Endothelial cell of umbilical vein (primary cell): Measurements from ENCODE around the gene SIRPB1. TPM values are rescaled to one million over a fixed set of nuclear protein-coding genes. Genes with fewer than 3 reads are reported as not detected.

Source experiments
- BruUV-seq: library from RNA; stranded (reverse); fragments of 400-500 nt; replicated peaks from 2 replicates; lab custom pipeline; 2021; lab: Mats Ljungman, UMichigan
- CTCF ChIA-PET: fragments of 300-600, 350-600 bp; sonication (Branson Sonifier 250); formaldehyde crosslinking; loops from one replicate; lab custom pipeline; 2021; ENCODE audit warnings: antibody characterized with exemption, inconsistent platforms; lab: Charles Lee
- POLR2A ChIA-PET: fragments of 300-600, 350-600 bp; sonication (Branson Sonifier 250); formaldehyde crosslinking; loops from one replicate; lab custom pipeline; 2021; ENCODE audit warnings: antibody characterized with exemption, inconsistent platforms; lab: Charles Lee
- DNase-seq: peaks from one replicate; pipeline ENCODE4 v3.0.0-alpha.2; 2011; ENCODE audit warnings: low read depth, low spot score
- FAIRE-seq: peaks from 2 replicates; lab custom pipeline; 2011; peaks lifted over from hg19 to GRCh38; lab: Jason Lieb, UNC
- H2AFZ ChIP-seq: 2 replicates; pipeline ENCODE4 v1.6.0; 2012; ENCODE audit warnings: low read depth, low read length, control low read depth, inconsistent platforms
- H3K27ac ChIP-seq: 2 replicates; pipeline ENCODE4 v1.5.1; 2011; ENCODE audit warnings: low read depth, mild to moderate bottlenecking, control low read depth, low read length, moderate library complexity; ENCODE audit not compliant: insufficient read depth
- H3K27me3 ChIP-seq, 2 experiments: 2 replicates each; pipeline versions ENCODE4 v1.6.0 to v1.6.1; 2011; ENCODE audit warnings: low read length in 2 of 2, mixed read lengths in 1 of 2; ENCODE audit not compliant: control insufficient read depth in 2 of 2, insufficient read depth in 2 of 2
- H3K36me3 ChIP-seq, 2 experiments: 2 replicates in 1 of 2; 3 replicates in 1 of 2; pipeline ENCODE4 v1.5.1; 2011; ENCODE audit warnings: low read length in 2 of 2, mild to moderate bottlenecking in 1 of 2, moderate library complexity in 1 of 2; ENCODE audit not compliant: control insufficient read depth in 2 of 2, insufficient read depth in 2 of 2; ENCODE audit errors: extremely low read depth in 1 of 2
- H3K4me1 ChIP-seq: 3 replicates; pipeline ENCODE4 v1.5.1; 2011; ENCODE audit warnings: mild to moderate bottlenecking, low read length; ENCODE audit not compliant: control insufficient read depth, insufficient read depth; ENCODE audit errors: extremely low read depth
- H3K4me2 ChIP-seq: 2 replicates; pipeline ENCODE4 v1.6.1; 2011; ENCODE audit warnings: low read length, control low read depth, mixed read lengths; ENCODE audit not compliant: insufficient read depth
- H3K4me3 ChIP-seq, 3 experiments: fragments of 200-600 bp in 1 of 3; sonication (generic), shearing (Covaris generic) in 1 of 3; replicated peaks in 1 of 3; 2 replicates each; pipeline ENCODE4 v1.5.1; 2011 to 2016; ENCODE audit warnings: control low read depth in 3 of 3, low read length in 3 of 3, mild to moderate bottlenecking in 2 of 3, inconsistent platforms in 1 of 3, low read depth in 1 of 3, moderate library complexity in 1 of 3; ENCODE audit not compliant: insufficient read depth in 1 of 3
- H3K79me2 ChIP-seq: 2 replicates; pipeline ENCODE4 v1.6.0; 2012; ENCODE audit warnings: low read length, inconsistent platforms; ENCODE audit not compliant: control insufficient read depth, insufficient read depth
- H3K9ac ChIP-seq: replicated peaks from 2 replicates; pipeline ENCODE3; 2011; ENCODE audit warnings: low read length, control low read depth; ENCODE audit not compliant: insufficient read depth; ENCODE audit errors: extremely low read depth
- H3K9me1 ChIP-seq: replicated peaks from 3 replicates; pipeline ENCODE4 v1.6.0; 2011; ENCODE audit warnings: mild to moderate bottlenecking, low read length; ENCODE audit not compliant: control insufficient read depth, insufficient read depth; ENCODE audit errors: extremely low read depth
- H3K9me3 ChIP-seq: replicated peaks from 2 replicates; pipeline ENCODE4 v1.5.1; 2012; ENCODE audit warnings: low read length, inconsistent platforms; ENCODE audit not compliant: control insufficient read depth, insufficient read depth
- H4K20me1 ChIP-seq: replicated peaks from 2 replicates; pipeline ENCODE3; 2011; ENCODE audit warnings: mild to moderate bottlenecking, low read length; ENCODE audit not compliant: control insufficient read depth, insufficient read depth; ENCODE audit errors: extremely low read depth
- CTCF ChIP-seq, 2 donors: IDR thresholded peaks; 1 replicate in 1 of 2; 2 replicates in 1 of 2; pipeline ENCODE4 v1.5.1; 2011; ENCODE audit warnings: low read length in 2 of 2, mild to moderate bottlenecking in 2 of 2, moderate library complexity in 2 of 2, control low read depth in 1 of 2, inconsistent platforms in 1 of 2, low read depth in 1 of 2; ENCODE audit not compliant: insufficient read depth in 1 of 2; ENCODE audit errors: extremely low read depth in 1 of 2
- EZH2 ChIP-seq: IDR thresholded peaks from 2 replicates; pipeline ENCODE4 v1.6.1; 2012; ENCODE audit warnings: borderline replicate concordance, low read depth, mild to moderate bottlenecking, moderate library complexity, low read length, inconsistent platforms; ENCODE audit not compliant: severe bottlenecking
- FOS ChIP-seq: IDR thresholded peaks from 2 replicates; pipeline ENCODE4 v1.6.1; 2011; ENCODE audit warnings: mild to moderate bottlenecking, low read length, moderate library complexity, borderline replicate concordance; ENCODE audit not compliant: insufficient read depth
- GATA2 ChIP-seq: IDR thresholded peaks from 2 replicates; pipeline ENCODE4 v1.7.0; 2011; ENCODE audit warnings: low read depth, mild to moderate bottlenecking, moderate library complexity, mixed read lengths, low read length; ENCODE audit not compliant: insufficient read length, insufficient read depth
- JUN ChIP-seq: IDR thresholded peaks from 2 replicates; pipeline ENCODE4 v1.6.1; 2011; ENCODE audit warnings: borderline replicate concordance, low read depth; ENCODE audit not compliant: insufficient read length, insufficient read depth
- MAX ChIP-seq: IDR thresholded peaks from 2 replicates; pipeline ENCODE4 v1.6.1; 2011; ENCODE audit not compliant: insufficient read depth, insufficient read length
- MYC ChIP-seq: IDR thresholded peaks from one replicate; pipeline ENCODE4 v1.6.1; 2011; ENCODE audit warnings: mild to moderate bottlenecking, low read depth, low read length
- POLR2A ChIP-seq: IDR thresholded peaks from 2 replicates; pipeline ENCODE4 v1.6.1; 2012; ENCODE audit warnings: low read depth, mild to moderate bottlenecking, control low read depth, low read length
- POLR2AphosphoS5 ChIP-seq: IDR thresholded peaks from 2 replicates; pipeline ENCODE4 v1.6.1; 2012; ENCODE audit warnings: low read depth, mild to moderate bottlenecking, control low read depth, low read length, moderate library complexity; ENCODE audit not compliant: insufficient read depth
- dilution Hi-C: fragments of 300-500 bp; cut with MboI; formaldehyde crosslinking; loops from one replicate; pipeline ENCODE4 v1.15.0; 2019; ENCODE audit warnings: low sequenced_read_pairs; ENCODE audit not compliant: extremely low pct_ligation_motif_present
- intact Hi-C: fragments of 100-400 bp; cut with micrococcal nuclease; formaldehyde crosslinking; loops from one replicate; pipeline ENCODE4 v1.10.0; 2022
- polyA plus RNA-seq, 4 experiments: library from polyadenylated mRNA; depleted of rRNA in 3 of 4; stranded (reverse) in 3 of 4; unstranded in 1 of 4; fragments of >200 nt; gene quantifications; 2 replicates each; pipeline versions ENCODE4 v1.2.1 to v1.2.3, GENCODE V29; 2011 to 2012; ENCODE audit warnings: missing spikeins in 1 of 4
- total RNA-seq: library from RNA; stranded (reverse); gene quantifications from 2 replicates; pipeline ENCODE4 v1.2.3, GENCODE V29; 2021

SIRPB1 gene
- total and polyA plus RNA-seq, 2 donors (not counting 3 experiments of a cell fraction or from before 2014, with no cell fraction given), result 0.10 to 6.5 TPM

DNA sequence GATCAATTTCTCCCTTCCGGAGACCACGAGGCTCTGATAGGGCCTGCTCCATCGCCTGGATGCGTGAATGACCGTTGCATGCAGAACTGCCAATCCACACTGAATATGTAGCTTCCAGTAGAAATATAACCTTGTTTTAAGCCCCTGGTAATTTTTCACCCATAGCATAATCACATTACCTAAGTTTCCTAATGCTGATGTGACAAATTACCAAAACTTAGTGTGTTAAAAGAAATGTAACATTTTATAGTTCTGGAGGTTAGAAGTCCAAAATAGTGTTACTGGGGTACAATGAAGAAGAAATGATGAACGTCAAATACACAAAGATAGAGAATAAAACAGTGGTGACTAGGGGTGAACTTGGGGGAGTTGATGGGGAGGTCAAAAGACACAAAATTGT lies 40.3 kb downstream of the SIRPB1 start:
- no peaks in the 10 kb centered on the region for H3K4me1 ChIP-seq
- no peaks in the 10 kb centered on the region for H3K9me3 ChIP-seq
- no peak overlapping the region for H3K27ac ChIP-seq
- dilution Hi-C loops, result no loop called here
- H4K20me1 ChIP-seq, result no peaks in the 10 kb centered on the region
- ChIA-PET CTCF (no interaction called here), POLR2A (no interaction called here)
- H3K36me3 ChIP-seq, result no peaks in the 10 kb centered on the region
- no peak overlapping the region for H3K4me3 ChIP-seq
- H3K9me1 ChIP-seq, result no peaks in the 10 kb centered on the region
- intact Hi-C loops, result no loop called here
- H3K9ac ChIP-seq, result no peak overlapping the region
- BruUV-seq, result no TSS peak
- no peak for FAIRE-seq
- no peak overlapping the region for H2AFZ ChIP-seq
- H3K27me3 ChIP-seq, result no peaks in the 10 kb centered on the region
- H3K79me2 ChIP-seq, result no peaks in the 10 kb centered on the region
- no peak overlapping the region for H3K4me2 ChIP-seq
- TF ChIP-seq POLR2A, result no peak
- no peak for TF ChIP-seq EZH2
- TF ChIP-seq JUN, result no peak
- no peak for TF ChIP-seq GATA2
- TF ChIP-seq FOS, result no peak
- no peak for TF ChIP-seq CTCF (IDR thresholded peaks at IDR 0.05; ENCODE audit: extremely low read depth in 1 of 2, insufficient read depth in 1 of 2, low read depth in 1 of 2, low read length in 2 of 2)
- no peak for TF ChIP-seq MYC
- no peak for TF ChIP-seq POLR2AphosphoS5
- TF ChIP-seq MAX, result no peak
- DNase-seq, result peak; percentile 0
